Measurements from ENCODE around the gene RANGAP1.

DNA sequence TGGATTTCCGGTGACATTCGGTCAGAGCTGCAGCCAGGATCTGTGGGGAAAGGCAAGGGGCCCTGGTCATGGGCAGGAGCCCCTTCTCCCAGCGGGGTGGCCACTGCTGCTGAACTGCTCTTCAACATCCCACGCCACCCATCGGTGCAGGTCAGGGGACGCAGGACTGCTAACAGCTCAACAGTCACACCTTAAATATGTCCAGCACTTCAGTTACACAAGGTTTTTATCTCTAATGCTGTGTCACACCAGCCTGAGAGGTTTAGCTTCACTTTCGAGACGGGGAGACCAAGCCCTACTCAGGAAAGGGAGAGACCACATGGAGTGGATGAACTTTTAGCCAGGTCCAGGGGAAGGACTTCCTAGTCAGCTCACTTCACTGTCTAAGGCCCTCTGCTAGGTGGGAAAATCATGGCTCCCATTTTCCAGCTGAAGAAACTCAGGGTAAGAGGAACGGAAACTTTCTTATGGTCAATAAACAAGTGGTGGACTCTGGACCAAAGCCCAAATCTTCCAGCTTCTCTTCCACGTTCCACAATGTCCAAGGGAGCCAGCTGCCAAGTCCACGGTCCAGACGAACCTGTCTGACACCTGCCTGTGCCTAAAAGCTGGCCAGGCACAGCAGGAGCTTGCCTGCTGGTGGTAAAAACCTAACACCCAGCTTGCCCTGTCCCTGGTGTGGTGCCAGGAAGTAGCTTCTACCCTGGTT is 24.3 kb downstream of the RANGAP1 start:
- TF ChIP-seq POLR2A (IDR thresholded peaks at IDR 0.05): no peak
- TF ChIP-seq, protein P1, sequence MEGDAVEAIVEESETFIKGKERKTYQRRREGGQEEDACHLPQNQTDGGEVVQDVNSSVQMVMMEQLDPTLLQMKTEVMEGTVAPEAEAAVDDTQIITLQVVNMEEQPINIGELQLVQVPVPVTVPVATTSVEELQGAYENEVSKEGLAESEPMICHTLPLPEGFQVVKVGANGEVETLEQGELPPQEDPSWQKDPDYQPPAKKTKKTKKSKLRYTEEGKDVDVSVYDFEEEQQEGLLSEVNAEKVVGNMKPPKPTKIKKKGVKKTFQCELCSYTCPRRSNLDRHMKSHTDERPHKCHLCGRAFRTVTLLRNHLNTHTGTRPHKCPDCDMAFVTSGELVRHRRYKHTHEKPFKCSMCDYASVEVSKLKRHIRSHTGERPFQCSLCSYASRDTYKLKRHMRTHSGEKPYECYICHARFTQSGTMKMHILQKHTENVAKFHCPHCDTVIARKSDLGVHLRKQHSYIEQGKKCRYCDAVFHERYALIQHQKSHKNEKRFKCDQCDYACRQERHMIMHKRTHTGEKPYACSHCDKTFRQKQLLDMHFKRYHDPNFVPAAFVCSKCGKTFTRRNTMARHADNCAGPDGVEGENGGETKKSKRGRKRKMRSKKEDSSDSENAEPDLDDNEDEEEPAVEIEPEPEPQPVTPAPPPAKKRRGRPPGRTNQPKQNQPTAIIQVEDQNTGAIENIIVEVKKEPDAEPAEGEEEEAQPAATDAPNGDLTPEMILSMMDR (IDR thresholded peaks at IDR 0.05): no peak
